NCI-H2227 (cell line): Measurements from ENCODE around the gene PCAT6.
"Not testable (repeated sequence)": the region's sequence is repeated elsewhere in the genome, so short reads cannot be mapped to it uniquely, and the experiment has no call there.

Experiments used
- DNase-seq: peaks from one replicate; lab custom pipeline; 2025; ENCODE audit not compliant: unreplicated experiment; lab: John Stamatoyannopoulos, UW

The PCAT6 gene

DNA sequence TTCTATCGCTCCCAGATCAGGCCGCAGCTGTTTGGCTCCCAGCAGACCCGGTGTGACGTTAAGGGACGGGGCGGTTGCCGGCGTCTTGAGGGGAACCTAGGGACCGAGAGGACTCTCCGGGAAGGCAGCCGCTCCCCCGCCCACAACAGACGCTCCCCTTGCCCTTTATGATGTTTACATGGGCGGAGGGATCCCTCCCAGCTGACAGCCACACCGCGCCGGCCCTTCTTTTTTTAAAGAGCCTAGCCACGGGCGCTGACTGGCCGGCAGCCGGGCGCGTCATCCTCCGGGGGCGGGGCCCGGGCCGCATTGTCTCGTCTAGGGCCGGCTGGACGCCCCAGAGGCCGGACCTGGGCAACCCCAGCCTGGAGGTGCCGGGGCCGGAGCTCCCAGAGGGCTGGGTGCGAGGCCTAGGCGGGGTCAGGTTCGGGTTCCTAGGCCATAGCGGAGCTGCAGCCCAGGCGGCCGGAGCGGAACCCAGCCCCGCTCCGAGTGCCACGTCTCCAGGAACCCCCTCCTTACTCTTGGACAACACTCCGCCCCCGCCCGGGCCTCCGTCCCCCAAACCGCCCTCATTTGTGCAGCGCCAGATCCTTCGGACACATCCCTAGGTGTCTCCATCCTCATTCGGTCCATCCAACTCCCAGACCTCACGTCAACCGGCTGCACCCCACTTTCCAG lies at the start of gene PCAT6:
Gene PCAT6 (plus strand): TSS at position 340 of the 681 bp plus-strand sequence.
- DNase-seq: peak; percentile 97

DNA sequence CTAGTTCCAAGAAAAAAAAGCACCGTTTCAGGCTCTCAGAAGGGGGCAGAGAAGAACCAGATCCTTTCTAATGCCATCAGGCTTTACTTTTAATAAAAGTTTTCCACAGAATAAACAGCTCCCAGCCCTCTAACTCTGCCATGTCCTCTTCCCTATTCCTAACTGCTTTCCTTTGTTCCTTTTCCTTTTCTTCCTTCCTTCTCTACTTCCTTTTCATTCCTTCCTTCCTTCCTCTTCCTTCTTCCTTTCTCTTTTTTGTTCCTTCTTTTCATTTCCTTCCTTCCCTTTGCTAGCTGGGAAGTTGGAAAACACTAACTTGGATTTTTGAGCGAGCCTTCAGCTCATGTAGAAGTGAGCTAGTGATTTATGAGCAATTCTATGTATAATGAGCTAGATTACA lies 48.7 kb upstream of the PCAT6 start:
- DNase-seq: no peak

GRCh38 chr1:202765721-202766120 lies 45.0 kb upstream of the PCAT6 start:
- DNase-seq: no peak

- DNase-seq: no peak
These were observed 40.6 kb upstream of the PCAT6 start for GRCh38 chr1:202770135-202770534.

DNA sequence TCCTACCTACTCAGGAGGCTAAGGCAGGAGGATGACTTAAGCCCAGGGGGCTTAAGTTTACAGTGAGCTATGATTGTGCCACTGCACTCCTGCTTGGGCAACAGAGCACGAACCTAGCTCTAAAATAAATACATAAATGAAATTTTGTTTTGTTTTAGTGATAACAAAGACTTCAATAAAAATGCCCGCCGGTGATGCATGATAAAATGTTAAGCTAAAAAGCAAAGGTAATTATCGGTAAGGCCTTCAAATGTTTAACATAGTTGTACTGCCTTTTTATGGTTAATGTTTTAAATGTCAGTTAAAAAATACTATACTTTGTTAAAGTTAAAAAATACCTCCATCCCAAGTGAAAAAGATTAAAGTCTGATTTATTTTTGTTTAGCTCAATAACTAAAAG lies 29.6 kb upstream of the PCAT6 start:
- no peak for DNase-seq

DNA sequence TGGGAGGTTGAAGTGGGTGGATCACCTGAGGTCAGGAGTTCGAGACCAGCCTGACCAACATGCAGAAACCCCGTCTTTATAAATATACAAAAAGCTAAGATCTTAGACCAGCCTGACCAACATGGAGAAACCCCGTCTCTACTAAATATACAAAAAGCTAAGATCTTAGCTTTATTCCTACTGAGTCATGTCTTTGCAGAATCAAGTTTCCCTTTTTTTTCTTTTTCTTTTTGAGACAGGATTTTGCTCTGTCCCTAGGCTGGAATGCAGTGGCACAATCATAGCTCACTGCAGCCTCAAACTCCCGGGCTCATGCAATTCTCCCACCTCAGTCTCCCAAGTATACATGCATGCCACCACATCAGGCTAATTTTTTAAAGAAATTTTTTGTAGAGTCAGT lies 23.9 kb upstream of the PCAT6 start:
- DNase-seq: no peak

DNA sequence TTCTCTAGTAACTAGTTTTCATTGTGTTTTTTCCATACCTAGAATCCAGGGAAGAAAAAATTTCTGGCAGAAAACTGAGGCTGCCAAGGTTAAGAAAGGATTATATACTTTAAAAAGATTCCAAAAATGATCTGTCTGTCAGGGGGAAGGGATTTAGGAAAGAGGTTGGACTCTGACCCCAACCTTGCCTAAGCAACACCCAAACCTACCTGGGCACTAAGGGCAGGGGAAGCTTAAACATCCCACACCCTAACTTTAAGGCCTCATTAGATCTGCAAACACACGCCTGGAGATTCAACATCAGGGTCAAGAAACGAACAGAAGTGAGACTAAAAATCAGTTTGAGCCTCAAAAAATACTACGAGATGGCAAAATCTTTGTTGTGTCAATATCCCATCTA lies 22.0 kb upstream of the PCAT6 start:
- no peak for DNase-seq

- no peak for DNase-seq
These were observed 19.5 kb upstream of the PCAT6 start for GRCh38 chr1:202791077-202791747.

GRCh38 chr1:202794051-202794740 lies 16.6 kb upstream of the PCAT6 start:
- DNase-seq: no peak

DNA sequence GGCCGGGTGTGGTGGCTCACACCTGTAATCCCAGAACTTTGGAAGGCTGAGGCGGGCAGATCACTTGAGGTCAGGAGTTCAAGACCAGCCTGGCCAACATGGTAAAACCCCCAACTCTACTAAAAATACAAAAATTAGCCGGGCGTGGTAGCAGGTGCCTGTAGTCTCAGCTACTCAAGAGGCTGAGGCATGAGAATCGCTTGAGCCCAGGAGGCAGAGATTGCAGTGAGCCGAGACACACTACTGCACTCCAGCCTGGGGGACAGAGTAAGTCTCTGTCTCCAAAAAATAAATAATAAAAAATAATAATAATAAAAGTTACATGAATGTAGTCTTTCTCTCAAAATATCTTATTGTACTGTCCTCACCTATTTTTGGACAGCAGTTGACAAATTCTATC lies 15.8 kb upstream of the PCAT6 start:
- not testable (repeated sequence) for DNase-seq

GRCh38 chr1:202796670-202797069 lies 14.1 kb upstream of the PCAT6 start:
- no peak for DNase-seq

DNA sequence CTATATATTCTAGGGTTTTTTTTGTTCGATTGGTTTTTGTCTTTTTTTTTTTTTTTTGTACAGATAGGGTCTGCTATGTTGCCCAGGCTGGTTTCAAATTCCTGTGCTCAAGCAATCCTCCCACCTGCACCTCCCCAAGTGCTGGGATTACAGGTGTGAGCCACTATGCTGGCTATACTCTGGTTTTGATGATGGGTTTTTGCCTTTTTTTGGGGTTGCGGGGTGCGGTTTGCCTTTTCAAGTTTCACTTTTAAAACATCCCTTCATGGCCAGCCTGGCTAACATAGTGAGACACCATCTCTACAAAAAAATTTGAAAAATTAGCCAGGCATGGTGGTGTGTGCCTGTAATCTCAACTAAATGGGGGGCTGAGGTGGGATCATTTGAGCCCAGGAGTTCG lies 12.5 kb upstream of the PCAT6 start:
- DNase-seq: no peak

GRCh38 chr1:202798792-202799331 lies 11.9 kb upstream of the PCAT6 start:
- DNase-seq: no peak

GRCh38 chr1:202800742-202801141 lies 10.0 kb upstream of the PCAT6 start:
- no peak for DNase-seq

DNA sequence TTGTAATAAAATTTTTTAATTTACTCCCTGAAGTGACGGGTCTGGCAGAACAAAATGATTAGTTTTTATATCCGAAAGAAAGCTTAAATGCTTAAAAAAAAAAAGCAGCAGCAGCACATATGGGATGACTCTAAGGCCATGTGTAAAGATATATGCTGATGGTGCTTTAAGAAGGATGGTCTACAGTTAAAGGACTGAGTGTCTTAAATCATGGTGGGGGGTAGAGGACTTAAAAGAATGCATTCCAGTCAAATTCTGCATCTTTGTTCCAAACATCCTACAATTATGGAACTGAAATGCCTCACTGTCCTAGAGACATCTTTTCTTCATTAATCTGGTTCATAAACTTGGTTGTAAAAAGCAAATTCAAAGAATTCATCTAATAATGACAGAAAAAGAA lies 9.6 kb upstream of the PCAT6 start:
- no peak for DNase-seq

DNA sequence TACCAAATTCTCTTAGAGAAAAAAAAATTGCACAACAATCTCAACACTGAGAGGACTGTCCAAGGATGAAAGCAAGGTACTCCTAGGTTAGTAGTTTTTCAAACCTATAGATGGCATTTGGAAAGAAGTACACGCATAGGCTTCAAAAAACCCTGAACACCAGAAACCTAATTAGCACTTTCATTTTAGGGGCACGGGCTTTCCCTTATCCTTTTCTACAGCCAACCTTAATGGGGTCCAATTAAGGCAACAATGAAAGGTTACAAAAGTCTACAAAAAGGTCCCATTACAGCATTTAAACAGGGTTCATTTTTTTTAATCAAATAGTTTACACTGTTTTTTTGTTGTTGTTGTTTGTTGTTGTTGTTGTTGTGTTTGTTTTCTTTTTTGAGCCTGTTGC lies 8.7 kb upstream of the PCAT6 start:
- no peak for DNase-seq

- peak; percentile 14 for DNase-seq
These were observed 7.5 kb upstream of the PCAT6 start for GRCh38 chr1:202802998-202803932.

DNA sequence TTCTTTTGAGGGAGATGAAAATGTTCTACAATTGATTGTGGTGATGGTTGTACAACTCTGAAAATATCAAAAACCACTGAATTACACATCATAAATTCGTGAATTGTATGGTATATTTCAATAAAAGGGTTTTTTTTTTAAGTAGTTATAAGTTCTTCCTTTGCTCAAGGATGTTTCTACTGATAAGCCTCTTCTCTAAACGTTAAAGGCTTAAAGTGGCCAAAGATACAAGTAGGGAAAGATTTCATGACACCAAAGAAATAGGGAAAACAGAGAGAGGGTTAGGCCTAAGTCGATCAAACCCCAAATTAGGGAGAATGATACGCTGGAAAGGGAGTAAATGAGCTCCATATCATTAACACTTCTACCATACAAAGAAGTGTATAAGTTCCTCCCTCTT lies 6.6 kb upstream of the PCAT6 start:
- no peak for DNase-seq

GRCh38 chr1:202805886-202806844 lies 4.6 kb upstream of the PCAT6 start:
- peak; percentile 37 for DNase-seq
